VCaP (cell line): ENCODE data around the gene KMT2D.

Experiments
- H3K27ac ChIP-seq: fragments of 450-650 bp; 2 replicates; pipeline ENCODE4 v1.5.1; 2017
- TF ChIP-seq, protein P1 (sequence below): fragments of 450-650 bp; conservative IDR thresholded peaks from 2 replicates; pipeline ENCODE4 v1.5.1; 2017; ENCODE audit warnings: mild to moderate bottlenecking, moderate library complexity

The KMT2D gene

DNA sequence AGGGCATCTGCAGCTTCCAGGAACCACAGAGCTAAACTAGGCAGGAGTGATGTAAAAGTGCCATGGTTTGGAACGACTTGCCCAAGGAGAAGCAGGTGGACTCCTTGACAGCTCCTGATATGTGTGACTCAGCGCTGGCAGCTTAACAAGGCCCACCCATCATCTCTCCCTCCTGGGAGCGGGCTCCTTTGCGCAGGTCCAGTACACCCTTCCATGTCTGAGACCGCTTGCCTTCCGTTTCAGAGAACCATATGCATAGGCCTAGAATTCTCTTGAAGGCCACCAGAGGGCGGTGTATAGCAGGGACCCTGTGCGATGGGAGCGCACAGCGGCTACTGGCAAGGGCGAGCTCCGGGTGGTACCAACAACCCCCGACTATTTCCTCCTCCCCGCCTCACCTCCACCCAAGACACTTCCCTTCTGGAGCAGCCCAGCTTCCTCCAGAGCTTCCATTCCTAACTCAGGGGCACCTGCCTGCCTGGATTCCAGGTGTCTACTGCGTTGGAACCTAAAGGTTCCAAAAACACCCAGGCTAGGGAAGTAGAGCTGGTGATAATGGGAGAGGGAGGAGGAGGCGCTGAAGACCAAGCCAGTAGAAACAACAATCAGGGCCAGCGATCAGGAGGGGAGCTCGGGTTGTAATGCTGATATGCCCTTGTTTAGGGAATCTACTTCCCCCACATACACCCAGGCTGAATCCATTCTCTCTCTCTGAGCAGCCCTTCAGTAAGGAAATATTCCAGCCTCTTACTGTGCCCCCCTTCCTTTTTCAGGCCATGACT, 27.7 kb upstream of the KMT2D start:
- TF ChIP-seq, protein P1, sequence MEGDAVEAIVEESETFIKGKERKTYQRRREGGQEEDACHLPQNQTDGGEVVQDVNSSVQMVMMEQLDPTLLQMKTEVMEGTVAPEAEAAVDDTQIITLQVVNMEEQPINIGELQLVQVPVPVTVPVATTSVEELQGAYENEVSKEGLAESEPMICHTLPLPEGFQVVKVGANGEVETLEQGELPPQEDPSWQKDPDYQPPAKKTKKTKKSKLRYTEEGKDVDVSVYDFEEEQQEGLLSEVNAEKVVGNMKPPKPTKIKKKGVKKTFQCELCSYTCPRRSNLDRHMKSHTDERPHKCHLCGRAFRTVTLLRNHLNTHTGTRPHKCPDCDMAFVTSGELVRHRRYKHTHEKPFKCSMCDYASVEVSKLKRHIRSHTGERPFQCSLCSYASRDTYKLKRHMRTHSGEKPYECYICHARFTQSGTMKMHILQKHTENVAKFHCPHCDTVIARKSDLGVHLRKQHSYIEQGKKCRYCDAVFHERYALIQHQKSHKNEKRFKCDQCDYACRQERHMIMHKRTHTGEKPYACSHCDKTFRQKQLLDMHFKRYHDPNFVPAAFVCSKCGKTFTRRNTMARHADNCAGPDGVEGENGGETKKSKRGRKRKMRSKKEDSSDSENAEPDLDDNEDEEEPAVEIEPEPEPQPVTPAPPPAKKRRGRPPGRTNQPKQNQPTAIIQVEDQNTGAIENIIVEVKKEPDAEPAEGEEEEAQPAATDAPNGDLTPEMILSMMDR, result peak; percentile 98
- H3K27ac ChIP-seq, result no peak overlapping the region

DNA sequence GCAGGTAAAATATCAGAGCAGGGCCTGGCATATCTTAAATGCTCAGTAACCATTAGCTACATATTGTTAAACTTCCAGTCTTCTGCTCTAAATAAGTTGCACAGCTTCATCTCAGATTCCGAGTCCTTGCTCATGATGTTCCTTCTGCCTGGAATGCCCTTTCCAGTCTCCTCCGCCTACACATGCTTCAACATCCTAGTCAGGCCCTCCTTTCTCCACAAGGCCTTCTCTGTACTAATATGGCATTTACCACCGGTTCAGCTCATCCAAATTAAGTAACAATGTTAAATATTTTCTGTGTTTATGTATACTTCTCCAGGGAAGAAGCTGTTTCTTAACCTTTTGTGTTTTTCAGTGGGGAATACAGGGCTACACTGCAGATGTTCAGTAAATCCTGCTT, 25.5 kb upstream of the KMT2D start:
- no peak overlapping the region for H3K27ac ChIP-seq
- TF ChIP-seq, protein P1, result no peak

DNA sequence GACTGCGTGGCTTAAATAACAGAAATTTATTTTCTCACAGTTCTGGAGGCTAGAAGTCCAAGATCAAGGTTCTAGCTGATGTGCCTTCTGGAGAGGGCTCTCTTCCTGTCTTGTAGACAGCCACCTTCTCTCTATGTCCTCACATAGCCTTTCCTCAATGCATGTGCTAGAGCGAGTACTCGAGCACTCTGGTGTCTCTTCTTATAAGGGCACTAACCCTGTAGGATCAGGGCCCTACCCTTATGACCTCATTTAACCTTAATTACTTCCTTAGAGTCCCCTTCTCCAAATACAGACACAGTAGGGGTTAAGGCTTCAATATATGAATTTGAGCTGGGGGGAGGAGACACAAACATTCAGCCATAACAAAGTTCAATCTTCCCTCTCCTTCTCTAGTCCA, 23.8 kb upstream of the KMT2D start:
- TF ChIP-seq, protein P1, result no peak
- no peak overlapping the region for H3K27ac ChIP-seq

- TF ChIP-seq, protein P1, result no peak
- H3K27ac ChIP-seq, result no peak overlapping the region
Measured at GRCh38 chr12:49079793-49080192, 19.2 kb upstream of the KMT2D start.

DNA sequence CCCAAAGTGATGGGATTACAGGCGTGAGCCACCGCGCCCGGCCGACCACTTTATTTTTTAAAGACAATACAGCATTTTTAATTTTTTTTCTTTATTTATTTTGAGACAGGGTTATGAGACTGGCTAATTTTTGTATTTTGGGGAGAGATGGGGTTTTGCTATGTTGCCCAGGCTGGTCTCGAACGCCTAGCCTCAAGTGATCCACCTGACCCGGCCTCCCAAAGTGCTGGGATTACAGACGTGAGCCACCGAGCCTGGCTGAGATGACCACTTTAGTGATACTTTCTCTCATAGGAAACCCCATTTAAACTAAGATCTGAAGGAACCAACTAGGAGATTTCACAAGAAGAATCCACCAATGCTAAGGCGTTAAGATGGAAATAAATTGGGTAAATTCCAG, 10.4 kb upstream of the KMT2D start:
- H3K27ac ChIP-seq, result no peak overlapping the region; the same call in 1 of the 2 replicates
- TF ChIP-seq, protein P1, result no peak

DNA sequence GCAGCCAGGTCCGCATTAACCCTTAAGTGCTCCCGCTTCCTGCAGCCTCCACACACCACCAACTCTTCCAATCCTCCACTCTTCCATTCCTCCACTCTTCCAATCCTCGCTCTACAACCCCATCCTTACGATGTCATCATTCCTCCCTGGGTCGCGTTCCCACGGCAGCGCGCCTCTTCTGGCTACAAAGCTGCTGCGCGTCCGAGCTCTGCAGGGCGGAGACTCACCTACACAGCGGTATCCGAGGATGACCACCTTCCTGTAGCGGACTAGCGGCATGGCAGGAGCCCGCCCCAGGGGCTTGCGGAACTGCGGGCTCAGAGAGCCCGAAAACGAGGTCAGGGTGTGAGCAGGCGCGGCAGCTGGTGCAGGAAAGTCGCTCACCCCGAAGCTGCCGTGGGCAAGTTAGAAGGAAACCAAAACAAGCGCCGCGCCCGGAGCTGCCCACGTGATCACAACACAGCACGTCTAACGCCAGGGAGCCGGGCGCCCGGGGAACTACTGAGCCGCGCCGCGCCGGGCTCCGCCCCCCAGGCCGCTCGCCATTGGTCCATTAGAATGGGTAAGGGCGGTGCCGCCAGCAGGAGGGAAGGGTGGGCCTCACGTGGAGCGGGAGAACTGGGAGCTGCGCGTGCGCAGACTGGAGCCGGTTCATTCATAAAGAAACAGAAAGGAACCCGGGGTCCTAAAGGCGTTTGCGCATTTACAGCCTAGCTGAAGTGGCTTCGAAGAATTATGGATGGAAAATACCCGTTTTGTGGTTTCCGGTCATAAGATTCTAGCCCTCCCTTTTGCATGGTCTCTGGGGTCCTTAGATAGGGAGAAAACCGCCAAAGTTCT, 9.1 kb upstream of the KMT2D start, which contains the start of gene RHEBL1:
TSS of gene RHEBL1 (minus strand) at position 473 of the 840 bp plus-strand sequence. CDS start at position 279, 194 bp downstream.
- peak within 1 kb of the TSS; percentile 56 for H3K27ac ChIP-seq
- TF ChIP-seq, protein P1, result peak; percentile 47

DNA sequence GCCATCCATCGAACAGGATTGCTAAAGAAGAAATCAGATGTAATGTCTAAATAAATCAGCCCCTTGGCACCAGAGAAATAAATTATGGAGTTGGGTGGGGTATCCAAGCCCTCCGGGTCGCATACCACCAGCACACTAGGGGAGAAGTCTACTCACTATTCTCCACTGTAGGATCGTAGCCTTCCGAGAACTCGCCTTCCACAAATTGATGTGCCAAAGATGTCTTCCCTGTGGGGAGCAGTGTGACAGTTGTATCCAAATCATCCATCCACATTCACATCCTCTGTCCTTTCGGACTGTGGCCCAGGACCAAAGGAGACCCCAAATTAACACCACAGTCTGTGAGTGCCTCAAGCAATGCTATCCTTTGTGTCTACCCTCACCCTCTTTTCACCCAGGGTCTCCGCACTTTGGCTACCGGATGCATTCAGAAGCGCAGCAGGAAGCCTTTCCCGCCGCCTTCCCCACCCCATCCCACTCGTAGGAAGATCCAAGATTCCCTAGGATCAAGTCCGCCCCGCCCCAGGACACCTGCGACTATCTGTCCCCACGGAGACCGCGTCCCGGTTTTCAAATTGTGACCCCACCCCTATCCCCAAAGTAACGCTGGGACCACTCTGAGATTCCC, 8.4 kb upstream of the KMT2D start:
- H3K27ac ChIP-seq, result peak overlapping the region; percentile 56
- TF ChIP-seq, protein P1, result no peak
